Calu3 (cell line): ENCODE results near the gene GPC3. TPM values are rescaled to one million over a fixed set of nuclear protein-coding genes. Genes with fewer than 3 reads are reported as not detected.
"Not testable (repeated sequence)": the region's sequence is repeated elsewhere in the genome, so short reads cannot be mapped to it uniquely, and the experiment has no call there.

Experiments
- BruUV-seq: library from RNA; stranded (reverse); fragments of 400-500 nt; replicated peaks from 2 replicates; lab custom pipeline; 2021; lab: Mats Ljungman, UMichigan
- CTCF ChIA-PET: fragments of 300-600 bp; sonication (Branson Sonifier 250); formaldehyde crosslinking; loops from one replicate; lab custom pipeline; 2022; ENCODE audit warnings: antibody characterized with exemption; lab: Charles Lee
- DNase-seq: peaks from one replicate; pipeline ENCODE4 v3.0.0; 2022
- H3K27ac Mint-ChIP-seq: one replicate; pipeline ENCODE4 v1.8.0; 2022; ENCODE audit warnings: mixed read lengths; ENCODE audit not compliant: unreplicated experiment
- H3K27me3 Mint-ChIP-seq: one replicate; pipeline ENCODE4 v1.8.0; 2022; ENCODE audit warnings: mixed read lengths; ENCODE audit not compliant: unreplicated experiment
- H3K36me3 Mint-ChIP-seq: one replicate; pipeline ENCODE4 v1.8.0; 2022; ENCODE audit warnings: mild to moderate bottlenecking, moderate library complexity, mixed read lengths; ENCODE audit not compliant: insufficient read depth, unreplicated experiment
- H3K4me1 Mint-ChIP-seq: one replicate; pipeline ENCODE4 v1.8.0; 2022; ENCODE audit warnings: mild to moderate bottlenecking, low read depth, mixed read lengths; ENCODE audit not compliant: unreplicated experiment
- H3K4me3 Mint-ChIP-seq: one replicate; pipeline ENCODE4 v1.8.0; 2022; ENCODE audit warnings: mild to moderate bottlenecking, low read depth, moderate library complexity, mixed read lengths; ENCODE audit not compliant: unreplicated experiment
- H3K9me3 Mint-ChIP-seq: one replicate; pipeline ENCODE4 v1.8.0; 2022; ENCODE audit warnings: low read depth, mixed read lengths; ENCODE audit not compliant: unreplicated experiment
- CTCF ChIP-seq: fragments of 200-600 bp; IDR thresholded peaks from one replicate; pipeline ENCODE4 v1.8.0; 2022; ENCODE audit warnings: antibody characterized with exemption; ENCODE audit not compliant: unreplicated experiment
- intact Hi-C: fragments of 100-400 bp; cut with micrococcal nuclease; formaldehyde crosslinking; loops from one replicate; pipeline ENCODE4 v1.10.0; 2022; ENCODE audit not compliant: unreplicated experiment
- total RNA-seq: library from RNA; stranded (reverse); gene quantifications from 2 replicates; pipeline ENCODE4 v1.2.3, GENCODE V29; 2022

Gene GPC3
- total RNA-seq, 1 experiment from 2014 or later, result 2.3 TPM

- H3K27me3 Mint-ChIP-seq, result no peaks in the 10 kb centered on the region
- no peak for DNase-seq
- H3K4me3 Mint-ChIP-seq, result no peak overlapping the region
These were observed 9.2 kb upstream of the GPC3 start for GRCh38 chrX:133994576-133994975.

DNA sequence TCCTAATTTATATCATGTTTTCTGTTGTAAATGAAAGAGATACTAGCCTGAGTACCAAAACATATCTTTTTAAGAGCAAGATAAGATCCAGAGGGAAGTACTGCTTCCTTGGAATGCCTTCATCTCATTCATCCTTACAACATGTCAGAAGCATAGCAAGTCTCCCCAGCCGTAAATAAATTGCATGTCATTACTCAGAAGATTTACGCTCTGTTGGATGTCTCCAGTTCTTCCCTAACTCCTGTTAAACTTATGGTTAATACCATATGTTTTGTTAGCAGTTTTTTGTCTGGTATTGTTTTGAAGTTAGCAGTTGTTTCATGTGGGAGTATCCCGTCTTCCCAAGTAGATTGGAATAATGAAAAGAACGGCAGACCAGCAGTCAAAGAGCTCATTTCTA, 7.5 kb upstream of the GPC3 start:
- no peak for TF ChIP-seq CTCF
- BruUV-seq, result no TSS peak
- DNase-seq, result no peak
- Mint-ChIP-seq H3K27ac (no peak overlapping the region), H3K27me3 (no peaks in the 10 kb centered on the region), H3K36me3 (no peaks in the 10 kb centered on the region), H3K4me3 (no peak overlapping the region), H3K9me3 (no peaks in the 10 kb centered on the region), H3K4me1 (no peaks in the 10 kb centered on the region)
- CTCF ChIA-PET, result interaction anchor here (1.4 kb wide), 1 partner anchor 34 kb away, joined by 3 read pairs; no protein-coding TSS in a partner anchor
- intact Hi-C loops, result no loop called here

More at GRCh38 chrX:133994576-133994975, 9.2 kb upstream of the GPC3 start:
- Mint-ChIP-seq H3K36me3 (no peaks in the 10 kb centered on the region), H3K9me3 (no peaks in the 10 kb centered on the region), H3K27ac (no peak overlapping the region), H3K4me1 (no peaks in the 10 kb centered on the region)
- CTCF ChIA-PET, result no interaction called here
- TF ChIP-seq CTCF, result no peak
- no TSS peak for BruUV-seq
- intact Hi-C loops, result no loop called here

DNA sequence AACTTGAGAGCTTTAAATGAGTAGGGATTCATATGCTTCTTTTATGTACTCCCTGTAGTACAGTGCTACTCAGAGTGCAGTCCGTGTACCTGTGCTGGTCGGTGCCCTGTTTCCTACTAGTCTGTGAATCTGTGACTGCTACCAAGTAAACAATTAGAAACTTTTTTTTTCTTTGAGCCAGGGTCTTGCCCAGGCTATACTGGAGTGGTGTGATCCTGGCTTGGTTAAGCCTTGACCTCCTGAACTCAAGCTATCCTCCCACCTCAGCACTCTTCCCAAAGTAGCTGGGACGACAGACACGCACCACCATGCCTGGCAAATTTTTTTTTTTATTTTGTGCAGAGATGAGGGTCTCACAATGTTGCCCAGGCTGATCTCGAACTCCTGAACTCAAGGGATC, 6.4 kb upstream of the GPC3 start:
- Mint-ChIP-seq H3K36me3 (peaks cover 4% of the 10 kb centered on the region), H3K27ac (no peak overlapping the region), H3K4me3 (no peak overlapping the region), H3K4me1 (no peaks in the 10 kb centered on the region), H3K9me3 (no peaks in the 10 kb centered on the region), H3K27me3 (no peaks in the 10 kb centered on the region)
- intact Hi-C loops, result no loop called here
- TF ChIP-seq CTCF, result no peak
- CTCF ChIA-PET, result no interaction called here
- no TSS peak for BruUV-seq
- DNase-seq, result no peak

GRCh38 chrX:133991057-133991456, 5.7 kb upstream of the GPC3 start:
- H3K4me3 Mint-ChIP-seq, H3K9me3 Mint-ChIP-seq, intact Hi-C loops, H3K27me3 Mint-ChIP-seq, DNase-seq, H3K36me3 Mint-ChIP-seq, BruUV-seq, CTCF ChIA-PET, H3K4me1 Mint-ChIP-seq, H3K27ac Mint-ChIP-seq: not testable (repeated sequence)

GRCh38 chrX:133989993-133990392, 4.6 kb upstream of the GPC3 start:
- H3K4me3 Mint-ChIP-seq, result no peak overlapping the region

More at GRCh38 chrX:133989993-133990392, 4.6 kb upstream of the GPC3 start:
- H3K9me3 Mint-ChIP-seq, result no peaks in the 10 kb centered on the region
- DNase-seq, result no peak
- H3K36me3 Mint-ChIP-seq, result peaks cover 4% of the 10 kb centered on the region
- CTCF ChIA-PET, result no interaction called here
- H3K4me1 Mint-ChIP-seq, result no peaks in the 10 kb centered on the region
- TF ChIP-seq CTCF, result no peak
- no peaks in the 10 kb centered on the region for H3K27me3 Mint-ChIP-seq
- BruUV-seq, result no TSS peak
- H3K27ac Mint-ChIP-seq, result no peak overlapping the region
- intact Hi-C loops, result no loop called here
